NCI-H1930 (cell line): ENCODE measurements around the gene CT47C1.
A peak's percentile ranks its signal among the peaks of the same experiment; 100 is the strongest.

Source experiments
- DNase-seq, 2 experiments: peaks; one replicate each; lab custom pipeline; 2025; lab: John Stamatoyannopoulos, UW

The CT47C1 gene

GRCh38 chrX:119073911-119074310 is 1.1 kb downstream of the CT47C1 start:
- DNase-seq: no peak

DNA sequence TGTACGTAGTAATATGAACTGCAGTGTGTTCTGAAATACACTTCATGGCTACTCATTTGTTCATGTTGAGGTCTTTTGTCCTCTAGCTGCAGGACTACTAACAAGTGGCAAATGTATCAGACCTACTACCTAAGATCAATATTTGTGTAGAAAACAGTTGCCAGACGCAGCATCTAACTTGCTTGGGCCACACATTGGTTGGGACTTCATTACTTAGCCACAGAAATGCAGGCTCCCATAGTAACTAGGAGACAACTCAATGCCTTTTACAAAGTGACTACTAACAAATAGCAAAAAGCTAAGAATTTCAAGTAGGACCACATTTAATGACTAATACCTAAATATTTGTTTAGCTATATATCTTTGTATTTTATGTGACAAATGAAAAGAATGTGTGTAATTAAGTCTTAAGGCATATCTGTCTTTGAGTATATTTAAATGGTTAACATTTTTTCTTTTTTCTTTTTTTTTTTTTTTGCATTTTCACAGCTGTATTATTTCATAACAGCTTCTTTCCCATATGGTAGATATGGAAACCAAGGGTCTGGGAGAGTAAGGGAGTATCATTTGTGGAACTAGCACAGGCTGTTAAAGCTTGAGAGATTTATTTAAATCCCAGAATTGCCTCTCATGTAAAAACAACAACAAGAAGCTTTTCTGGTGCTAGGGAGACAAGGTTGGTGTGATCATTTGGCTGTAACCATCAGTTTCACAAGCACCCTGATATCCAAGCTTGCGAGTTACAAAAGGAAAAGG is 2.7 kb downstream of the CT47C1 start:
- no peak for DNase-seq

DNA sequence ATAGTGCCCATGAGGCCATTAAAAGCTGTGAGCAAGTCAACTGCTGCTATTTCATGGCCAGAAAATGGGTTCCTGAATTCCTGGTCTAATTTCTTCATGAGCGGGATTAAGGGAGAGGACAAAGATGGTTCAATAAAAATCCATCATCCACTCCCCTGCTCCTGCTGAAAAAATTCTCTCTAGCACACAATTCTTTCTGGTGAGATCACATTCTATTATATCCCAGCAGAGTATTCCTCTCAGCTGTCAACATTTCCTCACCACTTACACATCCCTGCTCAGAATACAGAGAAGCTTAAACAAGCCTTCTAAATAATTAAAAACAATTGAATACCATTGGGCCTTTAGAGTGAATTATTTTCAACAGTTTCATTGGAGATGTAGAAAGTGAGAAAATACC is 9.5 kb downstream of the CT47C1 start:
- no peak for DNase-seq

DNA sequence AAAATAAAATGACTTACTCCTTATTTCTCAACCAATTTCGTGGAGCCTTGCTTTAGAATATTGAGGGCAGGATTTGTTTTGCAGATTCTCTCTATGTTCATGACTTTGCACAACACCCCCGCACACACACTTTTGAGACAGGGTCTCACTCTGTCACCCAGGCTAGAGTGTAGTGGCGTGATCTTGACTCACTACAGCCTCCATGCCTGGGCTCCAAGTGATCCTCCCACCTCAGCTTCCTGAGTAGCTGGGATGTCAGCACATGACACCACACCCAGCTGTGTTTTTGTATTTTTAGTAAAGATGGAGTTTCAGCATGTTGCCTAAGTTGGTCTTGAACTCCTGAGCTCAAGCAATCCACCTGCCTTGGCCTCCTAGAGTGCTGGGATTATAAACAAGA is 12.0 kb downstream of the CT47C1 start:
- no peak for DNase-seq

- DNase-seq: no peak
These were observed 14.3 kb downstream of the CT47C1 start for GRCh38 chrX:119087121-119087520.

DNA sequence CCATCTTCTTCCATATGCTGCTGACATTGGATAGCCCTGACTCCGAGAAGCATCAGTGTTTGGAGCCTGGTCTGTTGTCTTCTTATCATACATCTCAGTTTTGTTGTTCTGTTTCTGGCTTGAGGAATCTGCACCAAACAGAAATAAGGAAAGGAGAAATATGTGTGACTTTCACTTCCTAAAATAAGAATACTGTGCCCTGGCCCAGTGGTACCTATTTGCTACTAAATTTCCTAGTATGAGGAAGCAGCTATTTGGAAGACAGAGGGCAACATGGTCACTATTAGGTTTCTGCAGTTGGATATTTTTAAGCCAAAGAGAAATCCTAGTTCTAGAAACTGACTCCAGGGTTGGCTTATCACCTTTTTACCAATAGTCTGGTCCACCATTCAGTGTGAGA is 16.8 kb downstream of the CT47C1 start:
- no peak for DNase-seq

DNA sequence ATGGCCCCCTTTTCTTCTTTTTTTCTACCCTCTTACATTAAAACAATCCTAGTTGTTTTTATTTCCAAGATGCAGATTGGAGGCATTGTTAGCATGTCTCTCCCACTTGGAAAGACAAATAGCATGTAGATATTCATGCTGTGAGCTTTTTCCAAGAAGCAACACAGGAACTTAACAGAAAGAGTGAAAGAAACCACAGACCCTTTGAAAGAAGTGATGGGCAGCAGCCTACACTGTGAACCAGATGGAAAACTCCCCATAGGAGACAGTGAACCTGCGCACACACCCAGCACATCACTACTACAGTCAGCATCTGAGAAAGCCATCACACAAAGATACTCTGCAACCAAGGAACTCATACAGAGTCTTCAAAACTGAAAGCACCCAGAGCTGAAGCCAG is 17.8 kb downstream of the CT47C1 start:
- DNase-seq: no peak

- no peak for DNase-seq
These were observed 21.4 kb downstream of the CT47C1 start for GRCh38 chrX:119093991-119094735.

GRCh38 chrX:119094819-119095218 is 22.0 kb downstream of the CT47C1 start:
- no peak for DNase-seq

DNA sequence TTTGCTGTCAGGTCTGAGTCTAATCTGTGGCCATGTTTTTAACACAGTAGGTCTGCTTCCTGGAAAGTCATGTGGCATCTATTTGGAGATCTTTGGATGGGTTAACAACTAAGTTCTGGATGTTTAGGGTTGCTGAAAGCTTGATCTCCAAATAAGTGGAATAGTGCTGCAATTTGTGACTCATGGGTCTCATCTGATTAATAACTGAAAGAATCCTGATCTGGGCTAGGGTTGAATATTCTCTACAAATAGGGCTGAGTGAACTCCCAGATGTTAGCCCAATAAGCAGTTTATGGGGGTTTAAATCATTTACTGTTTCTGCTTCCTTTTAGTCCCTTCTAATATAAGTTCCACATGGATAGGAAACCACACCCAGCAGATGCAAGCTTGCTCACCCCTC is 23.1 kb downstream of the CT47C1 start:
- no peak for DNase-seq

GRCh38 chrX:119101168-119101567 is 28.4 kb downstream of the CT47C1 start:
- no peak for DNase-seq

GRCh38 chrX:119105826-119106225 is 33.0 kb downstream of the CT47C1 start:
- no peak for DNase-seq

DNA sequence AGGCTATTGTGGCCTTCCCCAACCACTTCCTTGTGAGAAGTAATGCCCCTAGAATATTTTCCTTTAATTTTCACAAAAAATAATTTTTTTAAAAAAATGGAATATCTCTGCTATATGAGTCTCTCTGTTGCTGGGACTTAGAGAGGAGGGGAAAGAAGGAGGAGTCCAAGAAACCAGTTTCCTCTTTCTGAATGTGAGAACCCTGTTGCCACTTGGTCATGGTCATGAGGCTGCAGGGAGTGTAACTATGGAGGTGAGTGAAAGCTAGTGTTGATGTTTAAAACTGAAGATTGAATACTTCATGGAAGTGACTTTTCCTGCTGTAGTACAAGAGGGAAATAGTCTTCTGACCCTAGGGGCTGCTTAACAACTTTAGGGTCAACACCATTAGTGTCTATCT is 34.4 kb downstream of the CT47C1 start:
- no peak for DNase-seq

DNA sequence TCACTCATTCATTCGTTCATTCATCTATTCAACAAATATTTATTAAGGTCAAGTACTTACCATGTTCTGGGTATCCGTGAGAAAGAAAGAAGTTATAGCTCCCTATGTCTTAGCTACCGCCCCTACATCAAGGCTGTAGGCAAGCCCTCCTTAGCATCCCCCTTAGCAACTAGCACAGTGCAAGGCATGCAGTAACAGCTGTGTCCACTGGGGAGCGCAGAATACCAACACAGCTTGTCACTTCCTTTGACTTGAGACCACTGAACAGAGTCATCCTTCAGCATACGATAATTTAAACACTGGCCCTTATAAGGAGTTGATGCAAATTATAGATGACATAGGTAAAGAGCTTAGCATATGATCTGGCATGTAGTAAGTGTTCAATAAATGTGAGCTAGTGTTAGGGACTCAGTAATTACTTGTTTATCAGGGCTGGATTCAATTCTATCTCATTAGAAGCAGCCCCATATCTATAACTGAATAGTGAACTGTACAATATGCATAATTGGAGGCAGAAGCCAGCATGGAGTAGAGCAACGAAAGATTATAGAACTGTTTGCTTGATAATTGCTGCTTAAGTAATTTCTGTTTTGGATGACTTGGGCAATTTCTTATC is 46.1 kb downstream of the CT47C1 start:
- peak; percentile 2 to 16 for DNase-seq

- DNase-seq: no peak
These were observed 48.5 kb downstream of the CT47C1 start for GRCh38 chrX:119121341-119121740.
